OCI-LY3 (cell line): Measurements from ENCODE around the gene NIPSNAP2.
"Not testable (repeated sequence)": the region's sequence is repeated elsewhere in the genome, so short reads cannot be mapped to it uniquely, and the experiment has no call there.

ENCODE experiments used
- CTCF ChIP-seq: fragments of 200-600, 300-600 bp; sonication (generic); IDR thresholded peaks from 2 replicates; pipeline ENCODE4 v1.5.1; 2014; ENCODE audit warnings: antibody characterized with exemption, low read length, low read depth
- EZH2phosphoT487 ChIP-seq: fragments of 200-600 bp; shearing (Covaris generic); IDR thresholded peaks from 2 replicates; pipeline ENCODE4 v1.6.1; 2018; ENCODE audit warnings: antibody characterized with exemption, mixed run types, low read depth

- not testable (repeated sequence) for TF ChIP-seq CTCF, EZH2phosphoT487
Measured at GRCh38 chr7:56047446-56048116, 83.2 kb downstream of the NIPSNAP2 start.
